Inferior parietal cortex (tissue), 1 donor: ENCODE results near the gene ARF1.

Experiments used
- DNase-seq: peaks from one replicate; pipeline ENCODE4 v3.0.0-alpha.2; 2016; ENCODE audit errors: extremely low spot score

ARF1 gene

GRCh38 chr1:228087771-228088251, 5.3 kb downstream of the ARF1 start:
- no peak for DNase-seq

GRCh38 chr1:228088586-228089498, 6.3 kb downstream of the ARF1 start:
- no peak for DNase-seq

- DNase-seq: no peak
Measured at GRCh38 chr1:228089519-228090380, 7.2 kb downstream of the ARF1 start.

GRCh38 chr1:228090613-228091081, 8.1 kb downstream of the ARF1 start:
- no peak for DNase-seq

- DNase-seq: no peak
Measured at GRCh38 chr1:228091084-228091483, 8.6 kb downstream of the ARF1 start.

GRCh38 chr1:228092342-228093049, 10.0 kb downstream of the ARF1 start:
- DNase-seq: no peak

GRCh38 chr1:228093050-228093906, 10.8 kb downstream of the ARF1 start:
- no peak for DNase-seq

- DNase-seq: no peak
Measured at GRCh38 chr1:228094432-228095016, 12.0 kb downstream of the ARF1 start.

GRCh38 chr1:228095161-228095560, 12.7 kb downstream of the ARF1 start:
- DNase-seq: no peak

GRCh38 chr1:228095938-228096337, 13.4 kb downstream of the ARF1 start:
- DNase-seq: no peak

- DNase-seq: no peak
Measured at GRCh38 chr1:228096416-228097332, 14.2 kb downstream of the ARF1 start.

GRCh38 chr1:228097333-228098081, 15.0 kb downstream of the ARF1 start:
- DNase-seq: no peak

- no peak for DNase-seq
Measured at GRCh38 chr1:228098323-228098931, 15.9 kb downstream of the ARF1 start.

GRCh38 chr1:228099331-228099732, 16.8 kb downstream of the ARF1 start:
- no peak for DNase-seq

- DNase-seq: no peak
Measured at GRCh38 chr1:228100822-228101613, 18.5 kb downstream of the ARF1 start.

- DNase-seq: no peak
Measured at GRCh38 chr1:228101614-228101993, 19.1 kb downstream of the ARF1 start.
